HuH-7 (cell line): Measurements from ENCODE around the gene POLR3G.

Experiments
- DNase-seq: peaks from one replicate; pipeline ENCODE4 v3.0.0; 2011; ENCODE audit warnings: low spot score

The POLR3G gene

GRCh38 chr5:90503596-90503995 lies 28.9 kb downstream of the POLR3G start:
- no peak for DNase-seq

DNA sequence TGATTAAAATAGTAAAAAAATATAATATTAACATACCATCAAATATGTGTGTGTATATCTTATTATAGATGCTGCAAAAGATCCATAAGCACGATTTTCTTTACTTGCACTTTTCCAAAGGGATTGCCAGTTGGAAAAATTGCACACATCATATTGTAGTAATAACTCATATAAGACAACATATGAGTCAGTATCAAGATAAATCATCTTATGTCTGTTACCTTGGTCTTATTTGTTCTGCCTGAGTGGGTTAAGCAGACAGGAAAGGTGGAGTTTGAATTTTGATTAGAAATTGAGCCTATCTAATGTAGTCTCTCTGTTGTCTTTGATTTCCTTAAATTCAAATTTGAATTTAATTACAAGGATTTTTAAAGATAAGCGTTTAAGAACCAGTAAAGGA lies 30.1 kb downstream of the POLR3G start:
- no peak for DNase-seq

GRCh38 chr5:90506221-90506620 lies 31.6 kb downstream of the POLR3G start:
- DNase-seq = no peak

DNA sequence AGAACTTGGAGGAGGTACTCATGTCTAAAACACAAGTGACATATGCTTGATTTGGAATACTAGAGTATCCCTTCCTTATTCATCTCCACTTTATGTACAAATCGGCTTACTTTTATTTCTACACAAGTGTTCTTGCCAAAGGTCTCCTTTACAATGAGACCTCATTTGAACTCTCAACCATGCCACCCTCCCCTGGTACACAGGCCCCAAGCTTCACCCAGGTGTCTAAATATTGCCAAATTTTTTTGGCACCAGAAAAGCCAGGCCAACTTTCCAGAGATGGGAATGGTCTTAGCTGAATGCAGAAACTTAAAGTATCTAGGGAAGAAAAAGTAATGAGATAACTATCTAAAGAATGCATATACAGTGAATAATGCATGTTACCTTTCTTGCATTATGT lies 35.8 kb downstream of the POLR3G start:
- no peak for DNase-seq

DNA sequence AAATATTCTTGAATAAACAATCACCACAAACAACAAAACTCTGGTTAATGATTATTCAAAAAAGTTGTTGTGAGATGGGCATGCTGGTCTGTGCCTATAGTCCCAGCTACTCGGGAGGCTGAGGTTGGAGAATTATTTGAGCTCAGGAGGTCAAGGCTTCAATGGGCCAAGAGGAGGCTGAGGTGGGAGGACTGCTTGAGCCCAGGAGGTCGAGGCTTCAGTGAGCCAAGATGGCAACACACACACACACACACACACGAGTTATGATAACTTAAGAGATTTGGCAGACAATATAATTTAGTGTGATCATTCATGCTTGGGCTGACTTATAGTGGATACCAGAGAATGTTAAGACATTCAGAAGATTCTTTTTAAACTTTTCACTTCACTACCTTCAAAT lies 39.9 kb downstream of the POLR3G start:
- DNase-seq = no peak

DNA sequence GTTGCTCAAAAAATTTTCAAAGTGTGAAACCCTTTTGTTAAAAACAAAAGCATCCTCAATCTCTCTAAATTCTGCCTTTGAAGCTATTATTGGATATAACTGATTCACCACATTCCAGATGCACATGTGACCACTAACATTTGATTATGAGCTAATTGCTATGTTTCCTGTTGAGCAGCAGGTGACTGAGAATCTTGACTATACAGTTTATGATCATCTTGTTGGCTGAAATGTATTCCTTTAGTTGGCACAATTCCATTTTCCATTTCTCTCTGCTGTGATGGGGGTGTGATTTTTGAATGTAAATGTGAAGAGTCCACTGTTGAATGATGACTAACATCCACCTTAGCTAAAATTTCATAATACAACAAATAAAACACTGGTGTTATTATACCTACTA lies 44.0 kb downstream of the POLR3G start:
- DNase-seq = no peak

DNA sequence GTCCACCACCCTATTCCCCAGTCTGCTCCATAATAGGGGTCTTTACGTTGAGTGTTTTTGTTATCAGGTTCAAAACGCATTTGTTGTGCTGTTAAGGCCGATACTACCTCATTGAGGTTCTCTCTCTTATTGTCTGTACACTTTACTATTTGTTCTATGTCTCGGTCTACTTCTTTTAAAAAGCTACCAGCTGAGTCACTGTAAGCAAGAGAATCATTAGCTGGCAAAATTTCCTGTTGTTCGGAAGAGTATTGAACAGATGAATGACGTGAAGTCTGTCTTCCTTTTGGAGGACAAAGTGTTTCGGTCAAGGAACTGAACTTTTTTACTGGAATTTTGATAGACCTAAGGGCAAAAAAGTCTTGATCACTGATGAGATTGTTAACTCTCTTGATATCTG lies 44.4 kb downstream of the POLR3G start:
- DNase-seq = no peak

DNA sequence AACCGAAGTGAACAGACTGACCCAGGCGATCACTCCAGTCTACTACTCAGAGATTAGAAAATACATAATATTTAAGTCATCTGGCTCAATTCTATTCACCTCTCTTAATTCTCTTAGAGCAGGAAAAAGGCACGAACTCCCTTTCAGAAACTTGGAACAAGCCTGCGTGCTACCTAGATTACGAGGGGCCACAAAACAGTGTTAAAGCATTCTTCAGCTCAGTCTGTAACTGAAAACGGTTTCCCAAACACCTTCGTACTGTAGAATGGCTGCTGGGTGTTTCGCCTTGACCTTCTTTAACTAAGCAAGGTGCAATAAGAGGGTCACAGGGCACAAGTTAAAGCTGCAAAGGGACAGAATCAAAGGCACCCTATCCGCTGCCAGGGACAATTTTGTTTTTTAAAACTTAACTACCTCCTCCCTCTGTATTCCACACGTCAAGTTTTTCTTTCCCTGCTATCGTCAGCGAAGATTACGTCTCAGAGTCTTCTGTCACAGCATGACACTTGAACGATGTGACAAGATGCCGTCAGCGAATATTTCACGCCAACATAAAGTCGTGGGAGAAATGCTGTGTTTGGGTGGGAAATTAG lies 54.0 kb downstream of the POLR3G start:
- peak; percentile 16 for DNase-seq

- peak; percentile 90 for DNase-seq
Measured at GRCh38 chr5:90529194-90529938, 54.7 kb downstream of the POLR3G start, which contains the start of gene LYSMD3. Gene LYSMD3 (minus strand): TSS chr5:90529584. CDS start chr5:90525289, 4,295 bp downstream.

DNA sequence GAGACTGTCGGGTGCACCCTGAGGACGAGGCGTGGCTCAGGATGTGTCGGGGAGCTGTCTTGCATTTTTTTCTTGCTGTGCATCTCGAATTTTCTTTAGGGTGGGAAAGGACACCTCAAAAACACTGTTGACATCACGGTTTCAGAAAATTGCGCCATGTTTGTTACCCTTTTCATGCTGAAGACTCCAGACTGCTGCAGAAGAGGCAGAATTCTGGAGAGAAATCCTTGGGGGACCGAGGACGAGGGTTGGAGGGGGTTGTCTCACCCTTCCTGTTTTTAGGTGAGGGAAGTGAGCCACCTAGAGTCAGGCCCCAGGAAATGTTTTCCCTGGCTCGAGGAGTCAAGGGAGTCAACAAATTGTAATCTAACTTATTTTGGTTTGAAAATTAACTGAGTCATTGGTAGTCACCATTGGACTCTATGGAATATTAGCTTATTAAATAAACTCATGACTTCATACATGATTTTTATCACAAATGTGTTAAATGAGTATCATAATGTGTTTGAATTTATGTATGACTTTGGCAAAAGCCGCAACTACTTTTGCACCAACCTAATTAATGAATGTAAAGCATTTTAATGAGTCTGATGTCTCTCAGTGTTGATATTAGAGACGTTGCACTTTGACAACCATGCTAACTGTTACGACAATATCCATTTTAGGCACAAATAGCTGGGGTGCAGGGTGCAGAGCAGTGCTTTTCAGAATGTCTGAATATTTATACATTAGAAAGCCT lies 55.4 kb downstream of the POLR3G start:
- DNase-seq = peak; percentile 64

DNA sequence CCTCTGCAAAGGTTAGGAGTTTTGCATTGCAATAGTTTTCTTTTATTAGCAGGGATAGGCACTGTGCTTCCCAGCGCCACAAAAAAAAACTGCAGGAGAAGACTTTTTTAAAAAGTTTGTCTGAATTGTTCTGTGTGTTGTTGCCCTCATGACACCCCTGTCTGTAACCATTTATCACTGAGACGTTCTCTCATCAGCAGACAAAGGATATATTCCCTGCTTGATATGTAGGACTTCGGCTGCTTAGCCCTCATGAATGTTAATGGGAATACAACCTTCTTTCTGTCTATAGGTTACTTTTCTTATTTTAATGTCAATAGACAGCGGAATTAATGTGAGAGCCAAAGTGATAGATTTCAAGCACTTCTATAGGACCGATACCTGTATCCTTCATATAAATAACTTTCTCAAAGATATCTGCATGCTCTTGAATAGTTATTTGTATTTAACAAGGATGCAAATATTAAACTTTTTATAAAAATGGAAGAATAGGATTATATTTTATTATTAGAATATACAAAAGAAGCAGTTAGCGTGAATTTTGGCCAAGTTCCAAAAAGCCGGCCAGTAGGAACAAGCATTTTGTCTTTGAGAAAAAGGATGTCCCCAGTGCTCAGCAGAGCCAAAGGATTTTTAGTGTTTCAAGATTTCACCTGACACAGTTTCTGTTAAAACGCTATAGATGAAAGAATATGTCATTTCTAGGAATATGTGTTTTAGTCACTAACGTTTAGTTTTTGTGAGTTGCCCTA lies 56.2 kb downstream of the POLR3G start:
- DNase-seq = no peak

DNA sequence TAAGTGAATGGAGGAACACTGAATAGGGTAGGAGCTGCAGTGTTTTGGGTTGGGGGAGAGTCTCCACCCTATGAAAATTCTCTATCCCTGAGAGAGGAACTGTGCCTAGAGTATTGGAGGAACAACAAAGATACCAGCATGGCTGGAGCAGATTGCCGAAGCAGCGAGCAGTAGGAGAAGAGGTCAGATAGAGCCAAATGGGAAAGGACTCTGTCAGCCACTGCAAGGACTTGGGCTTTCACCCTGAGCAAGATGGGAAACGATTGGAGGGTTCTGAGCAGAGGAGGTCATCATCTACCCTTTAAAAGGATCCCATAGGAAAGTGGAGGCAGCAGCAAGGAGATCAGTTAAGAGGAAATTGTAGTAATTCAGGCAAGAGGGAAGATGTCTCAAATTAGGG lies 59.1 kb downstream of the POLR3G start:
- no peak for DNase-seq

- peak; percentile 21 for DNase-seq
Measured at GRCh38 chr5:90534922-90535321, 60.3 kb downstream of the POLR3G start.

DNA sequence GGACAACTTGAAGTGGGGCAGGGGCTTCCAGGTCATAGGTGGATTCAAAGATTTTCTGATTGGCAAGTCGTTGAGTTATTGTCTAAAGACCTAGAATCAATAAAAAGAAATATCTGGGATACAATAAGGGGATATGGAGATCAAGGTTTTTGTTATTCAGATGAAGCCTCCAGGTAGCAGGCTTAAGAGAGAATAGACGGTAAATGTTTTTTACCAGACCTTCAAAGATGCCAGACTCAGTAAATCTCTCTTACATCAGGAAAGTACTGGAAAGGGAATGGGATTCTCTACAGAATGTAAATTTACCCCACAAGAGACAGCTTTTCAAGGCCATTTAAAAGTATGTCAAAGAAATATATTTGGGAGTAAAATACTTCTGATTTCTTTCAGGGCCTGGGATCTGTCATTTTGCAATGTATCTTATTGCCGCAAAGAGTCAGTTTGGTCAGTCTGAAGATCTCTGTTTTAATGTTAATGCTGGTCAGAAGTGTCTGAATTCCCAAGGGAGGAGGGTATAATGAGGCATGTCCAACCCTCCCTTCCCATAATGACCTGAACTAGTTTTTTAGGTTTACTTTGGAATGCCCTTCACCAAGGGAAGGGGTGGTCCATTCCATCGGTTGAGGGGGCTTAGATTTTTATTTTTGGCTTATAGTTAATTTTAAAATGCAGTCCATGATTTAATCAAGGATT lies 68.3 kb downstream of the POLR3G start:
- DNase-seq = no peak

- DNase-seq = no peak
Measured at GRCh38 chr5:90545511-90545910, 70.8 kb downstream of the POLR3G start.

DNA sequence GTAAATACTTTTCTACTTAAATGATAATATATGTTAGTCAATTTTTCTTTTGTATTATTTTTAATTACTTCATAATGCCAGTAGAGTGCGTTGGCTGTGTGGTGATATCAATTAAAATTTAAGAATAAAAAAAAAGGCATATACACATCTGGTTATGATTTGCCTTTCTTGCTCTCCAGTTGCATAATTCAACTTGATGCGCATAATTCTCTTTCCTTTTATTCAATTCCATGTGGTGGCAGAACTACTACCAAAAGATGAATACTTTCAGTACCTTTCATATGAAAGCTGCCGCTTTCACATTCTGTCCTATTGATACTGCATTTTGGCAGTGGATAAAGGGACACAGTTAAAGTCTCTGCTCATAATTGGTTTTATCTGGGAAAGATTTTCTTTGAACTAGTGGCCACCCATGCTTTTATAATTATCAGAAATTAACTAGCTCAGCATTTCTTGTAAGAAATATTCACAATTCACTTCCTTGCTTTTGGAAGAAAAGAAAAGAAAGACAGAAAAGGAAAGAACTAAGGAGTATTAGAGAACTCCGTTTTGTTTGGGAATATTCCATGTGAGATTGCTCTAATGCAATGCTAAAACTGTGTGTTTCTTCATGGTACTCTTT lies 71.7 kb downstream of the POLR3G start:
- DNase-seq = no peak

DNA sequence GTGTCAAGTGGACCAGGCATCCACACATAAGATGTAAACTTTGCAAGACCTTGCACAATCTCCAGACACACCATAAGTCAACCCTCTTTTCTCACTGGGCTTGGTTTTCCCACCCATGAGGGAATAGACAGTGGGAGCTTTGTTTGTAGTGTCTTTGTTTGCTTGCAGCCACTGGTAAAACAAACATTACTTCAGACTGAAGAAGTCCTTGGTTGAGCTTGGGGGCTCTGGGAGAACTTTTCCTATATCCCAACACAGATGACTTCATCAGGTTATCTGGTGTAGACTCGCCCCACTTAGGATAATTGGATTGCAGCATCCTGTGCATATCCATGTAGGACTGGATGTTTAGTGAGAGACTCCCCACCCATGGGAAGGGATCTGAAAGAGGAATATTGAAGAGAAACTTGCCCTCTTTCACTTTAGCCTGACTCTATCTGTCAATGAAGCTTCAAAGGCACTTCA lies 72.4 kb downstream of the POLR3G start:
- DNase-seq = peak; percentile 34

- peak; percentile 41 for DNase-seq
Measured at GRCh38 chr5:90548069-90548593, 73.5 kb downstream of the POLR3G start.

GRCh38 chr5:90549223-90549622 lies 74.6 kb downstream of the POLR3G start:
- DNase-seq = no peak

DNA sequence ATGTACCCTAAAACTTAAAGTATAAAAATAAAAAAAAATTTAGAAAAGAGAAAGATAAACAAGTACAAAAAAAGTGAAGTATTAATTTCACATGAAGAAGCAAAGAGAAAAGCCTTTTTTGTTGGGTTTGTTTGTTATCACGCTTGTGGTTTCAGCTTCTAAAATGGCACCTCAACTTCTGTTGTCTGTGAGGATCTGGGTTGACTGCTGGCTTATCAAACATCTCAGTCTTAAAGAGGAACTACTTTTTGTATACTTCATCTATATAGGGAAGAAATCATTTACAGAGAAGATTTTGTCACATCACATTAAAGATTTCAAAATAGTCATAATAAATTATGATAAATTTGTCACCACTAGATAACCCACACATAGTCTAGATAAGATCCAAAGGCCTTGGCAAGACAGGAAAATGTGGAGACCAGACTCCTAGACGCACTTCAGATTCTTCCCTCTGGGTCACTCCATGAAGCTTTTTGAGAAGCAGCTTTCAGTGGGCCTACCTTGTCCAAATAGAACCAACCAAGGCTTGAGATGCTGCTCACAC lies 75.1 kb downstream of the POLR3G start:
- DNase-seq = no peak

GRCh38 chr5:90550963-90551362 lies 76.3 kb downstream of the POLR3G start:
- no peak for DNase-seq
